ENCODE measurements around the gene PDE6B.

PDE6B gene

GRCh38 chr4:600850-601515 lies 24.4 kb upstream of the PDE6B start:
- DNase-seq (ENCODE audit: low spot score): no peak

- no peak for DNase-seq (ENCODE audit: low spot score)
Measured at GRCh38 chr4:601612-602558, 23.5 kb upstream of the PDE6B start.

- DNase-seq (ENCODE audit: low spot score): peak; percentile 30
Measured at GRCh38 chr4:602559-602942, 22.8 kb upstream of the PDE6B start.

GRCh38 chr4:604131-604530 lies 21.2 kb upstream of the PDE6B start:
- no peak for DNase-seq (ENCODE audit: low spot score)

GRCh38 chr4:605702-606425 lies 19.5 kb upstream of the PDE6B start:
- no peak for DNase-seq (ENCODE audit: low spot score)

- no peak for DNase-seq (ENCODE audit: low spot score)
Measured at GRCh38 chr4:608236-608635, 17.1 kb upstream of the PDE6B start.

- no peak for DNase-seq (ENCODE audit: low spot score)
Measured at GRCh38 chr4:609400-610050, 15.8 kb upstream of the PDE6B start.

GRCh38 chr4:610411-611261 lies 14.7 kb upstream of the PDE6B start:
- no peak for DNase-seq (ENCODE audit: low spot score)

- DNase-seq (ENCODE audit: low spot score): no peak
Measured at GRCh38 chr4:612052-612748, 13.2 kb upstream of the PDE6B start.

- no peak for DNase-seq (ENCODE audit: low spot score)
Measured at GRCh38 chr4:612749-613125, 12.6 kb upstream of the PDE6B start.

GRCh38 chr4:613126-613525 lies 12.2 kb upstream of the PDE6B start:
- DNase-seq (ENCODE audit: low spot score): no peak

- DNase-seq (ENCODE audit: low spot score): no peak
Measured at GRCh38 chr4:616091-616490, 9.3 kb upstream of the PDE6B start.

GRCh38 chr4:616911-617643 lies 8.3 kb upstream of the PDE6B start:
- DNase-seq (ENCODE audit: low spot score): no peak

- DNase-seq (ENCODE audit: low spot score): no peak
Measured at GRCh38 chr4:617644-618641, 7.4 kb upstream of the PDE6B start.

GRCh38 chr4:620201-620600 lies 5.2 kb upstream of the PDE6B start:
- no peak for DNase-seq (ENCODE audit: low spot score)

GRCh38 chr4:620851-621261 lies 4.5 kb upstream of the PDE6B start:
- DNase-seq (ENCODE audit: low spot score): no peak

- no peak for DNase-seq (ENCODE audit: low spot score)
Measured at GRCh38 chr4:621296-622070, 3.9 kb upstream of the PDE6B start.

All from SK-N-DZ (cell line).